ENCODE measurements around the gene KLF17.
"Not testable (repeated sequence)": the region's sequence is repeated elsewhere in the genome, so short reads cannot be mapped to it uniquely, and the experiment has no call there.

KLF17 gene

GRCh38 chr1:44110916-44111315 lies 7.7 kb upstream of the KLF17 start:
- no peak for DNase-seq

GRCh38 chr1:44111861-44112260 lies 6.8 kb upstream of the KLF17 start:
- no peak for DNase-seq

- DNase-seq = no peak
Measured at GRCh38 chr1:44112486-44112885, 6.1 kb upstream of the KLF17 start.

GRCh38 chr1:44113095-44113609 lies 5.5 kb upstream of the KLF17 start:
- no peak for DNase-seq

GRCh38 chr1:44114098-44114497 lies 4.5 kb upstream of the KLF17 start:
- no peak for DNase-seq

- not testable (repeated sequence) for DNase-seq
Measured at GRCh38 chr1:44117272-44117671, 1.3 kb upstream of the KLF17 start.

GRCh38 chr1:44119525-44119924 lies 904 bp downstream of the KLF17 start:
- DNase-seq = no peak

GRCh38 chr1:44120398-44120949 lies 1.9 kb downstream of the KLF17 start:
- DNase-seq = no peak

GRCh38 chr1:44129616-44130500 lies 11.2 kb downstream of the KLF17 start:
- DNase-seq = no peak

- no peak for DNase-seq
Measured at GRCh38 chr1:44131411-44131810, 12.8 kb downstream of the KLF17 start.

GRCh38 chr1:44134071-44134920 lies 15.7 kb downstream of the KLF17 start:
- no peak for DNase-seq

GRCh38 chr1:44135886-44136285 lies 17.3 kb downstream of the KLF17 start:
- DNase-seq = no peak

GRCh38 chr1:44138239-44138638 lies 19.6 kb downstream of the KLF17 start:
- DNase-seq = no peak

- DNase-seq = not testable (repeated sequence)
Measured at GRCh38 chr1:44139565-44139964, 20.9 kb downstream of the KLF17 start.

- DNase-seq = no peak
Measured at GRCh38 chr1:44141531-44141930, 22.9 kb downstream of the KLF17 start, which contains the start of gene KLF18. TSS of gene KLF18 (minus strand) at chr1:44141631. CDS start at chr1:44141631, 0 bp downstream.

- no peak for DNase-seq
Measured at GRCh38 chr1:44144962-44145756, 26.5 kb downstream of the KLF17 start.

GRCh38 chr1:44146536-44147361 lies 28.1 kb downstream of the KLF17 start:
- DNase-seq = no peak

- no peak for DNase-seq
Measured at GRCh38 chr1:44147582-44147981, 29.0 kb downstream of the KLF17 start.

GRCh38 chr1:44151332-44151731 lies 32.7 kb downstream of the KLF17 start:
- no peak for DNase-seq

- DNase-seq = no peak
Measured at GRCh38 chr1:44151808-44152207, 33.2 kb downstream of the KLF17 start.

GRCh38 chr1:44152692-44153091 lies 34.1 kb downstream of the KLF17 start:
- no peak for DNase-seq
